Smooth muscle cell (in vitro differentiated cells): ENCODE measurements around the gene LSM3. TPM values are rescaled to one million over a fixed set of nuclear protein-coding genes. Genes with fewer than 3 reads are reported as not detected.

Experiments
- DNase-seq: peaks from one replicate; lab custom pipeline; 2025; ENCODE audit not compliant: unreplicated experiment; lab: John Stamatoyannopoulos, UW
- H2AFZ ChIP-seq: fragments of 200-600 bp; sonication (generic); 2 replicates; pipeline ENCODE4 v1.6.0; 2016; ENCODE audit warnings: antibody characterized with exemption, low read depth, mild to moderate bottlenecking
- H3F3A ChIP-seq: fragments of 200-600 bp; sonication (generic); 2 replicates; pipeline ENCODE4 v1.6.0; 2017; ENCODE audit warnings: antibody characterized with exemption, low read depth
- H3K27ac ChIP-seq: fragments of 200-600 bp; sonication (generic); 2 replicates; pipeline ENCODE4 v1.5.1; 2016; ENCODE audit warnings: low read depth, mild to moderate bottlenecking
- H3K27me3 ChIP-seq: fragments of 200-600 bp; sonication (generic); 2 replicates; pipeline ENCODE4 v1.6.1; 2016; ENCODE audit warnings: low read depth, mild to moderate bottlenecking
- H3K36me3 ChIP-seq: fragments of 200-600 bp; sonication (generic); 2 replicates; pipeline ENCODE4 v1.5.1; 2016; ENCODE audit warnings: low read depth
- H3K4me1 ChIP-seq: fragments of 200-600 bp; sonication (generic); 2 replicates; pipeline ENCODE4 v1.5.1; 2016; ENCODE audit warnings: low read depth
- H3K4me2 ChIP-seq: fragments of 200-600 bp; sonication (generic); 2 replicates; pipeline ENCODE4 v1.6.0; 2016; ENCODE audit warnings: mild to moderate bottlenecking
- H3K4me3 ChIP-seq: fragments of 200-600 bp; sonication (generic); 2 replicates; pipeline ENCODE4 v1.5.1; 2016; ENCODE audit warnings: mild to moderate bottlenecking
- H3K79me2 ChIP-seq: fragments of 200-600 bp; sonication (generic); 2 replicates; pipeline ENCODE4 v1.6.0; 2016; ENCODE audit warnings: low read depth, mild to moderate bottlenecking
- H3K9ac ChIP-seq: fragments of 200-600 bp; sonication (generic); 2 replicates; pipeline ENCODE4 v1.6.0; 2016; ENCODE audit warnings: low read depth
- H3K9me3 ChIP-seq: fragments of 200-600 bp; sonication (generic); replicated peaks from 2 replicates; pipeline ENCODE4 v1.5.1; 2016; ENCODE audit warnings: low read depth
- H4K20me1 ChIP-seq: fragments of 200-600 bp; sonication (generic); 2 replicates; pipeline ENCODE4 v1.6.0; 2016; ENCODE audit warnings: low read depth
- WGBS: methylation state at CpG from one replicate; pipeline ENCODE4 v1.1.7; 2016; ENCODE audit warnings: low lambda C conversion rate; 5-methylcytosine and 5-hydroxymethylcytosine counted together
- polyA plus RNA-seq: library from polyadenylated mRNA; unstranded; fragments of >200 nt; fragmentation: Nextera tagmentation; extraction: Ambion mirVana; gene quantifications from 2 replicates; pipeline ENCODE4 v1.2.1, GENCODE V29; 2016
- total RNA-seq: library from RNA; depleted of rRNA; stranded (reverse); fragments of >200 nt; gene quantifications from 2 replicates; pipeline ENCODE4 v1.2.3, GENCODE V29; 2014
- TF ChIP-seq, protein P1 (sequence below): fragments of 200-600 bp; sonication (generic); IDR thresholded peaks from 2 replicates; pipeline ENCODE4 v1.5.1; 2017; ENCODE audit warnings: borderline replicate concordance, mild to moderate bottlenecking, antibody characterized with exemption; ENCODE audit not compliant: insufficient read depth, poor library complexity, severe bottlenecking

Gene LSM3
- total and polyA plus RNA-seq, 2 experiments from 2014 or later = 18.3 to 31.9 TPM

- no peak for DNase-seq
- H3K79me2 ChIP-seq = no peaks in the 10 kb centered on the region
- peaks cover 25% of the 10 kb centered on the region for H3F3A ChIP-seq
- H3K9me3 ChIP-seq = no peaks in the 10 kb centered on the region
- H3K4me1 ChIP-seq = peaks cover 11% of the 10 kb centered on the region
- TF ChIP-seq, protein P1, sequence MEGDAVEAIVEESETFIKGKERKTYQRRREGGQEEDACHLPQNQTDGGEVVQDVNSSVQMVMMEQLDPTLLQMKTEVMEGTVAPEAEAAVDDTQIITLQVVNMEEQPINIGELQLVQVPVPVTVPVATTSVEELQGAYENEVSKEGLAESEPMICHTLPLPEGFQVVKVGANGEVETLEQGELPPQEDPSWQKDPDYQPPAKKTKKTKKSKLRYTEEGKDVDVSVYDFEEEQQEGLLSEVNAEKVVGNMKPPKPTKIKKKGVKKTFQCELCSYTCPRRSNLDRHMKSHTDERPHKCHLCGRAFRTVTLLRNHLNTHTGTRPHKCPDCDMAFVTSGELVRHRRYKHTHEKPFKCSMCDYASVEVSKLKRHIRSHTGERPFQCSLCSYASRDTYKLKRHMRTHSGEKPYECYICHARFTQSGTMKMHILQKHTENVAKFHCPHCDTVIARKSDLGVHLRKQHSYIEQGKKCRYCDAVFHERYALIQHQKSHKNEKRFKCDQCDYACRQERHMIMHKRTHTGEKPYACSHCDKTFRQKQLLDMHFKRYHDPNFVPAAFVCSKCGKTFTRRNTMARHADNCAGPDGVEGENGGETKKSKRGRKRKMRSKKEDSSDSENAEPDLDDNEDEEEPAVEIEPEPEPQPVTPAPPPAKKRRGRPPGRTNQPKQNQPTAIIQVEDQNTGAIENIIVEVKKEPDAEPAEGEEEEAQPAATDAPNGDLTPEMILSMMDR = no peak
- H3K4me3 ChIP-seq = no peak overlapping the region
- H2AFZ ChIP-seq = no peak overlapping the region
- no peaks in the 10 kb centered on the region for H3K27me3 ChIP-seq
- no peaks in the 10 kb centered on the region for H4K20me1 ChIP-seq
- no peaks in the 10 kb centered on the region for H3K36me3 ChIP-seq
- 92% methylated on average over 5 of the region's 5 CpGs for WGBS
- H3K4me2 ChIP-seq = no peak overlapping the region
- H3K27ac ChIP-seq = no peak overlapping the region
- H3K9ac ChIP-seq = no peak overlapping the region
Observed at GRCh38 chr3:14139771-14140170, 38.8 kb upstream of the LSM3 start.

GRCh38 chr3:14140668-14141067 lies 37.9 kb upstream of the LSM3 start:
- H3K4me1 ChIP-seq = peaks cover 11% of the 10 kb centered on the region
- no peaks in the 10 kb centered on the region for H3K27me3 ChIP-seq
- H3K4me3 ChIP-seq = no peak overlapping the region
- WGBS = 100% methylated on average over 2 of the region's 2 CpGs
- no peak overlapping the region for H2AFZ ChIP-seq
- no peaks in the 10 kb centered on the region for H4K20me1 ChIP-seq
- peaks cover 25% of the 10 kb centered on the region for H3F3A ChIP-seq
- H3K36me3 ChIP-seq = no peaks in the 10 kb centered on the region
- no peak overlapping the region for H3K4me2 ChIP-seq
- TF ChIP-seq, protein P1 = no peak
- no peak overlapping the region for H3K27ac ChIP-seq
- no peak overlapping the region for H3K9ac ChIP-seq
- H3K79me2 ChIP-seq = no peaks in the 10 kb centered on the region
- no peak for DNase-seq
- H3K9me3 ChIP-seq = no peaks in the 10 kb centered on the region

- no peaks in the 10 kb centered on the region for H3K36me3 ChIP-seq
- no peak for DNase-seq
- 71% methylated on average over 2 of the region's 2 CpGs for WGBS
Observed at GRCh38 chr3:14141144-14141543, 37.5 kb upstream of the LSM3 start.

More at GRCh38 chr3:14141144-14141543, 37.5 kb upstream of the LSM3 start:
- H3K4me3 ChIP-seq = no peak overlapping the region
- peaks cover 11% of the 10 kb centered on the region for H3K4me1 ChIP-seq
- no peaks in the 10 kb centered on the region for H4K20me1 ChIP-seq
- TF ChIP-seq, protein P1 = no peak
- no peaks in the 10 kb centered on the region for H3K27me3 ChIP-seq
- H2AFZ ChIP-seq = no peak overlapping the region
- H3K79me2 ChIP-seq = no peaks in the 10 kb centered on the region
- H3K4me2 ChIP-seq = no peak overlapping the region
- no peaks in the 10 kb centered on the region for H3K9me3 ChIP-seq
- H3F3A ChIP-seq = peaks cover 25% of the 10 kb centered on the region
- no peak overlapping the region for H3K27ac ChIP-seq
- H3K9ac ChIP-seq = no peak overlapping the region
